GM19452 (cell line): ENCODE measurements around the gene SUPT4H1.
"Not testable (repeated sequence)": the region's sequence is repeated elsewhere in the genome, so short reads cannot be mapped to it uniquely, and the experiment has no call there.

Source experiments
- ATAC-seq: cut with Tn5 transposase; IDR thresholded peaks from one replicate; pipeline ENCODE4 v1.9.1; 2021; ENCODE audit not compliant: unreplicated experiment

Gene SUPT4H1

GRCh38 chr17:58351831-58352595 lies at the start of gene SUPT4H1:
Gene SUPT4H1 (minus strand): TSS chr17:58352201. CDS start chr17:58352135, 66 bp downstream.
- peak; percentile 93 for ATAC-seq

- no peak for ATAC-seq
Observed at GRCh38 chr17:58401287-58401686, 49.3 kb upstream of the SUPT4H1 start.

GRCh38 chr17:58400826-58401225 lies 48.8 kb upstream of the SUPT4H1 start:
- ATAC-seq, result no peak

GRCh38 chr17:58399974-58400373 lies 48.0 kb upstream of the SUPT4H1 start:
- no peak for ATAC-seq

DNA sequence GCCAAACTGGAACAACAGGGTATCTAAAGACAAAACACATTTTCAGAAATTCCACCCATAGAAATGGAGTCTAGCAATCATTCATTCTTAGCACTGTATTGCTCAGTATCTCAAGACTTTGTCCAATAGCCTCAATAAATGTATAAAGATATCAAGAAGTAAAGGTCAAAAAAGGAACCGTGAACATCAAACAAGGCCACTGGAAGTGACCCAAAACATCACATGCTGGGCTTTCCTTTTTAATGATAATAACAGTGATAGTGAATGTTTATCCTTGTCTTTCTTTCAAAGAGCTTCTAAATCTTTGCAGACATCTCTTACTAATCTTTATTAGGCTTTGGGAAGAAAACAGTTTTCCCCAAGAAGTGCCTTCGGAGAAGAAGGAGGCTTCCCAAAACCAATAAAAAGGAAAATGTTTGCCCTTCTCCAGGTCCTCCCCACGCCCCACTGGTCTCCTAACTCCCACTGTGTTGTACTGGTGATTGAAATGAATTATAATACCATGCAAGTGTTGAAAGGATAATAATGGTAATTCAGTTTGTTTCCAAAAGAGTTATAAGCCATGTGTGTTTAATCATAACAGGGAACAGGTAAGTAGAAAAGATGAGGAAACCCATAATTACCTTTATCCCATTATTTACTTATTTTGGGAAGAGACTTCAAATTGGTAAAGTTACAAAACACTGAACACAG lies 46.7 kb upstream of the SUPT4H1 start:
- ATAC-seq, result no peak

DNA sequence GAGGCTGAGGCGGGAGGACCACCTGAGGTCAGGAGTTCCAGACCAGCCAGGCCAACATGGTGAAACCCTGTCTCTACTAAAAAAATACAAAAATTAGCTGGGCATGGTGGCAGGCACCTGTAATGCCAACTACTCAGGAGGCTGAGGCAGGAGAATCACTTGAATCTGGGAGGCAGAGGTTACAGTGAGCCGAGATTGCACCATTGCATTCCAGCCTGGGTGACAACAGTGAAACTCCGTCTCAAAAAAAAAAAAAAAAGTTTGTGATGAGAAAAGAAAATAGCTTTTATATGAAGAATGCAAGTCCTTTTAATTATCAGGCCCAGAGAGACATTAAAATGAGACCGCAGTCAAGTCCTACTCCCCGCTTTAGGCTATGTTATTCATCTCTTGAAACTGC lies 45.4 kb upstream of the SUPT4H1 start:
- not testable (repeated sequence) for ATAC-seq

GRCh38 chr17:58396173-58396572 lies 44.2 kb upstream of the SUPT4H1 start:
- no peak for ATAC-seq

GRCh38 chr17:58394534-58395223 lies 42.7 kb upstream of the SUPT4H1 start:
- ATAC-seq, result no peak

GRCh38 chr17:58391302-58391984 lies 39.4 kb upstream of the SUPT4H1 start:
- no peak for ATAC-seq

- ATAC-seq, result no peak
Observed at GRCh38 chr17:58390884-58391283, 38.9 kb upstream of the SUPT4H1 start.

DNA sequence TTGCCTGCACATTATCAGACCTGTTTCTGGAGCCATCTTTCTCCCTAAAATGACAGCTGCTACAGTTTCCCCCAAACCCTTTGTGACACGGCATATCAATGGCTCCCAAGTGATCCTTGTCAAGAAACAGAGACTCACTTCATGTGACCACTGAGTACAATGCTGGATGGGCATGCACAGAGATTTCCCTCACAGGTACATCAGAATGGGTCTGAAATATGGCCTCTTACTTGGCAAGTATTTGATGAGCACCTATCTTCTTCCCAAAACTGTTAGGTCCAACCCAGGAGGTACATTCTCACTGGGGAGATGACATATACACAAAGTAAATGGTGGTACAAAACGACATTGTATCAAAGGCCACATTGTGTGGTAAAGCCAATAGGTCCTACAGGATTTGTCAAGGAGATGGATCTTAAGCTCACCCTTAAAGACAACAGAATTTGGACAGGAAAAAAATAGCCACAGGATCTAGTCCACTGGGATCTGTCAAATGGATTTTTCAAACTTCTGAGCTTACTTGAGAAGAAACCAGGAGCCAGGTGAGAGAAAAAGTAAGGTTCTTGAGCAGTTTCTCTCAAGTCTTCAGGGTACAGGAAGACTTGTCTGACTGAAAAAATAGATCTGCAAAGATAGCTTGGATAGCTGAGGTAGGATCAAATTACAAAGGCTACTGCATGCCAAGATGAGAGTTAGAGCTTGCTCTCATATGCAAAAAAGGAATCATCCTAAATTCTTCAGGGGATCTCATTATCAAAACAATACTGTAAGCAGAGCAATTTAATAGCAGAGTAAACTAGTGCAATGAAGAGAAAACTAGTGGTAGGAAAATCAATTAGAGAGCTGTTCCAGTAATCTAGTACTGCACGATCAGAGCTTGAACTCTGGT lies 36.5 kb upstream of the SUPT4H1 start:
- ATAC-seq, result no peak

GRCh38 chr17:58387834-58388233 lies 35.8 kb upstream of the SUPT4H1 start:
- no peak for ATAC-seq

DNA sequence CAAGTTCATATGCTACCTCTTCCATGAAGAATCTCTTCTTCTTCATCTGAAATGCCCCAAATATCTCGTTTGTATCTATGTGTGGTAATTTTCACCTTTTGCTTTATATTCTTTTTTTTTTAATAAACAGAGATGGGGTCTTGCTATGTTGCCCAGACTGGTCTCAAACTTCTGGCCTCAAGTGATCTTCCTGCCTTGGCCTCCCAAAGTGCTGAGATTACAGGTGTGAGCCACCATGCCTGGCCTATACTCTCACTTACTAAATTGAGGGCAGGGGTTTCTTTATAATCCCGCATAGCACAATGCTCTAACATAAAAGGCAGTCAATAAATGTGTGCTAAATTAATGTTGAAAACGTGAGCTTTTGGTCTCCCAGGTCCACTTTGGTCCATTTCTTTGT lies 34.7 kb upstream of the SUPT4H1 start:
- no peak for ATAC-seq

- ATAC-seq, result no peak
Observed at GRCh38 chr17:58385359-58385899, 33.4 kb upstream of the SUPT4H1 start.

DNA sequence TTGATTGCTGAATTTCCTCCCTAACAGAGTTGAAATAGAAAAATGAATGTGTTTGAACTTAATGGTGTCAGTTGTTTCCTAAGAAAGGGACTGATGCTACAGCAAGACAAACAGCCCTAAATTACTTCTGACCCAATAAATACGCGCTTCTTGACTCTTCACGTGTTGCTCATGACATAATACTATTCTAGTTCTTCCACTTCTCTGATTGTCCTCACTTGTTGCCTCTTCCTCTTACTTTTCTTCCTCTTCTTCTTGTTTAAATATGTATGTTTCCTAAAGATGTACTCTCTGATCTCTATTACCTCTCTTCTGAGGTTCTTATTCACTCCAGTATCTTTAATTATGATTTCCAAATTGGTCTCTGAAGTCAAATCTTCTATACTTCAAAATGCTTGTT lies 32.9 kb upstream of the SUPT4H1 start:
- ATAC-seq, result no peak

DNA sequence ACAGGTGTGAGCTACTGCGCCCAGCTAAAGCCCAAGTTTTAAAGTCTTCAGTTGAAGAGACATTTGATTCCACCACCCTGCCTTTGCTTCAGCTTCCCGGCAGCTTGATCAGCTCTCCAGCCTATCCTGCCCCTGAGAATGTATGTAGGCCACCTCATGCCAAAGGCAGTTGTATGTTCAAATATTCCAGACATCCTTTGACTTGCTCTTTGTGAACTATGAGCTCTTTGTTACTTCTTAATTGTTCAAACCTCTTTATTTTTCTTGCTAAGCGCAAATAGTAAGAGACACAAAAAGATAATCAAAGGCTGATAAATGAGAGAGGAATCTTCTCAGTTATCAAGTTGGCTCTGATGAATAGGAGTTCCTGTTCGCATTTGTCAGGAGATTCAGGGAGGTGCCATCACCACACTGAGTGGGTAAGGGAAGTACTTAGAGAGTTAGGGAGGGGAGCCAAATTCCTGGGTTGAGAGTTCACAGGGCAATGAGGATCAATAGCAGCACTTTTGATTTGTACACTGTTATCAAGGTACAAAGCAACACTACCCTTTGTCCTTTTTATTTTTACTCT lies 32.0 kb upstream of the SUPT4H1 start:
- ATAC-seq, result no peak

DNA sequence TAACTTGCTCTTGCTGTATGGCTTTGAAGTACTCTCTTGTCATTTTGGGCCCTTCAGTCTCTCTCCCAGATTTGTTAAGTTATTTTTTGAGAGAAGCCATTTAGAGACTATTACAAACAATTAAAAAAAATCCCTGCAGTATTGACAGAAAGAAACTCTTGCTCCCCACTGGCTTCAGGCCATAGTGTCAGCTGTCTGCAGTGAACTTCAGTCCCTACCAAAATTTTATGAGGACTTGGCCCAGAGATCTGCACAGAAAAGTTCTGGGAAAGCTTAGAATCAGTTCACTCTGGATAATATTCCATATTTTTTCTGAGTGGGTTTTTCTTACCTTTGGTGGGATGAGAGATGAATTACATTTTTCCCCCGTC lies 30.9 kb upstream of the SUPT4H1 start:
- no peak for ATAC-seq

- no peak for ATAC-seq
Observed at GRCh38 chr17:58382108-58382871, 30.3 kb upstream of the SUPT4H1 start.
